HL-60 (cell line): ENCODE measurements around the gene FLRT2.

Experiments used
- GABPA ChIP-seq: IDR thresholded peaks from 2 replicates; pipeline ENCODE4 v1.6.1; 2012; ENCODE audit warnings: low read depth
- POLR2AphosphoS5 ChIP-seq: IDR thresholded peaks from 2 replicates; pipeline ENCODE4 v1.6.1; 2012; ENCODE audit warnings: low read depth
- TF ChIP-seq, protein P1 (sequence below): IDR thresholded peaks from one replicate; pipeline ENCODE4 v1.5.1; 2011; ENCODE audit warnings: low read length, control low read depth, inconsistent platforms; ENCODE audit not compliant: insufficient read depth

DNA sequence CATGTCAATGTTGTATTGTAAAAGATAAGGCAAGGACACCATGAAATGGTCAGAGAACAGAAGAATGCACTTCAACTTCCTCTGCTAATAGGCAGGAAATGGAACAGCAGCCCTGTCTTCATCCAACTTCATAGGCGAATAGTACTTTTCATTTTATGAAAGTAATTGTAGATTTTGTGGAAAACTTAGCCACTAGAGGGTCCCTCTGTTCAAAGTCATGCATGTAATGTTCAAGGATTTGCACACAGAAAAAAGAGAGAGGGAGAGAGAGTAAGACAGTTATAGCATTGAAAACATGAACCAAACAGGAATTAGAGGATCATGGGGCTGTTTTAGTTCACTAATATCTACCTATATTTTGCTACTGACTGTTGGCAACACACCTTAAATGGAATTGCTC, 172.2 kb downstream of the FLRT2 start:
- TF ChIP-seq, protein P1, sequence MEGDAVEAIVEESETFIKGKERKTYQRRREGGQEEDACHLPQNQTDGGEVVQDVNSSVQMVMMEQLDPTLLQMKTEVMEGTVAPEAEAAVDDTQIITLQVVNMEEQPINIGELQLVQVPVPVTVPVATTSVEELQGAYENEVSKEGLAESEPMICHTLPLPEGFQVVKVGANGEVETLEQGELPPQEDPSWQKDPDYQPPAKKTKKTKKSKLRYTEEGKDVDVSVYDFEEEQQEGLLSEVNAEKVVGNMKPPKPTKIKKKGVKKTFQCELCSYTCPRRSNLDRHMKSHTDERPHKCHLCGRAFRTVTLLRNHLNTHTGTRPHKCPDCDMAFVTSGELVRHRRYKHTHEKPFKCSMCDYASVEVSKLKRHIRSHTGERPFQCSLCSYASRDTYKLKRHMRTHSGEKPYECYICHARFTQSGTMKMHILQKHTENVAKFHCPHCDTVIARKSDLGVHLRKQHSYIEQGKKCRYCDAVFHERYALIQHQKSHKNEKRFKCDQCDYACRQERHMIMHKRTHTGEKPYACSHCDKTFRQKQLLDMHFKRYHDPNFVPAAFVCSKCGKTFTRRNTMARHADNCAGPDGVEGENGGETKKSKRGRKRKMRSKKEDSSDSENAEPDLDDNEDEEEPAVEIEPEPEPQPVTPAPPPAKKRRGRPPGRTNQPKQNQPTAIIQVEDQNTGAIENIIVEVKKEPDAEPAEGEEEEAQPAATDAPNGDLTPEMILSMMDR = no peak
- TF ChIP-seq GABPA = no peak
- no peak for TF ChIP-seq POLR2AphosphoS5
